ENCODE results near the gene TGFA.

The TGFA gene

DNA sequence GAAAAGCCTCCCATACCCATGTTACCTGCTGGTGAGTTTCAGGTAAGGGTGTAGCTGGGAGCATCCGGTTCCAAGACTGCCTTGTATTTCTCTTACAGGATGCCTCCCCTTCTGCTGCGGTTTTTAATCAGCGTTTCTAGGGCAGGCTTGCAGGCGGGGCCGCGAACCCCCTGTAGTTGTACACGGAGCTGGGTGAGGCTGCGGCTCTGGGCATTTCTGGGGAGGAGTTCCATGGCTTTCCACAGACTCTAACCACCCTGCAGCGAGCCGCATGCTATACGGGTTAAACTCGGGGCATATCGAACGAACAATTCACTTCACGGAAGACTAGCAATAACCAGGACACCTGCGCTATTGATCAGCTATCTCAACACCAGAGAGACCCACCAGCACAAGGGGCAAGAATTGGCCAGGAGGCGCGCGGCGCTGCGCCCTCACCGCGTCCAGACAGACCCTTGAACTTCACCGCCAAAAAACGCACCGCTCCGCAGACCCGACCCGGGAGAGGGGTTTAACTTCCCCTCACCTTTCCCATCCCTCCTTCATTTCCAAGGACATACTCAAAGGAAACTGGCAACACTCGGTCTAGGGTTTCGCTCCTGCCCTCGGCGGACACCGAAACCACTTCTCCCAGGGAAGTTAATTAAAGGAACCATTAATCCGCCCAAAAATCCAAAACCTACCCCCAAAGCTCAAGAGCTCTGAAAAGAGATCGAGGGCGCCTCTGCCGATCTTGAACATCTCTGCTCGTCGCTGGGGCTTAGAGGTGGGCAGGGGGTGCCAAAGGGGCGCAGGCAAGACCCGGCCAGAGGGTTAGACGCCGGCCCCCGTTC lies 909 bp downstream of the TGFA start:
- peak; percentile 81 for DNase-seq (ENCODE audit: low spot score)

DNA sequence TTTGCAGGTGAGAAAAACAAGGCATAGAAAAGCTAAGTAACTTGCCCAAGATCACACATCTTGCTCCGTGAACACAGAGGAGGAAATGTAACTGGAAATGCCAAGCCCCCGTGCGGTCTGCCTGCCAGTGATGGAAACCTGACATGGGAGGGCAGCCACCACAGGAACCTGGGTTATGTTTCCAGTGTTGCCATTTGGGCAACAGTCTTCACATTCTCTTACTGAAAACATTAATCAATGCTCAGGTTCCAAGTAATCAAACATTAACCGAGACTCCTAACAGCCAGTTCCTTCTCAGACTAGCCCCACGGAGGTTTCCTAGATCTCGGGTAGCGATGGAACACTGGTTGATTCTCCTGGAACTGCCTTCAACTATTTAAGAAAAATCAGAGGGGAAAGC lies 2.5 kb downstream of the TGFA start:
- DNase-seq (ENCODE audit: low spot score): no peak

DNA sequence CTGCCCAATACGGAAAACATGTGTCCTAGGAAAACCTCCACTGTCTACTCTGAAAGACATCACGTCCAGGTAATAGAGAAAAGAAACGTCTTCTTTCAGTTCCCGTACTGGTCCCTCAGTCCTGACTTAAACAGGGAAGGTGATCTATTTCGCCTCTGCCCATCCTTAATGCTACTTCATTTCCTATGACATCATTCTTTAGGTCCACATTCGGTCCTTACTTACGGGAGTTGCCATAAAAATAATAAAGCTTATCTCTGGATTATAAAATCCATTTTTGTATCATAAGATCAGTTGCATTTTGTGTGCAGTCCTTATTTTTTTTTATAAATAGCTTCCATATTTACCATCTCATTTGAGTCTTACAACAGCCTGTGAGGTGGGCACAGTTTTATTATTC lies 3.7 kb downstream of the TGFA start:
- no peak for DNase-seq (ENCODE audit: low spot score)

DNA sequence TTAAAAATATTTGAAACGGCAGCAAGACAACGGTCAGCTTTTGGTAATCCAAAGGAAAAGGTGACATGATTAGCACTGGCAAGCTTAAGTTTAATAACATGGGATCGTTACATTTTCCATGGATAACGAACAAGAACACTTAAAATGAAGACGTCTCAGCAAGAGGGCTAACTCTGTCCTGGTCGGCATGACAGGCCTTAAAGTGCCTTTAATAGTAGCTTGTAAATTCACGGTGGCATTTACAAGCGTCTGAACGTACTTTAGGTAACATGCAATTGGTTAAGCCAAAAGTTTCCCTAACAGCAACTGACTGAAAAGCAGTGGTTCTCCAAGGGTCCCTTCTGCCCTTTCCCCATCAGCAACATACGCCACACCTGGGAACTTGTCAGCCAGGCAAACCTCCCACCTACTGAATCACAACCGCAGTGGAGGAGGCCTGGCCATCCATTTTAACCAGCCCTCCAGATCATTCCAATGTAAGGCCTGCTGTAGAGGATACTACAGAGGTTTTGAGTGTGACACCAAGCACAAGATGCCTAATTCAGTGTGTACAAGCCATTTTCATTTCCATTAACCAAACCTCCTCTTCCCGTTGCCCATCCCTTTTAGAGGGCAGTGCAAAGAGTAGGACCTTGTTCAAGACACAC lies 4.4 kb downstream of the TGFA start:
- no peak for DNase-seq (ENCODE audit: low spot score)

DNA sequence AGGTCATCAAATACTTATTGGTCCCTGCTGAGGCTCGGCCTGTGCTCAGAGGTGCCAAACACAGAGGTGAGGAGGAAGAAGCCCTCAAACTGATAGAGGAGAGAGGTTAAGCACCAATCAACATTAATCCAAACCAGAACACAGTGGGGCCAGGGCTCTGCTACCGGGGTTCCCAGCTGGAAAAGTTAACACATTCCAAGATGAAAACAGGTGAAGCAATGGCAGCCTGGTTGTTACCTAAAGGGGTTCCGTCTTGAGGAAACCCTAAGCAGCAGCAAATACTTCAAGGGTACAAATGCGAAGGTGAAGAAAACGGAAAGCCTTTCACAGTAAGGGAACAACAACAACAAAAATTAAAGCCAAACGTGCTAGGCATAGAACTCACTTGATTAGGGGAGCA lies 5.4 kb downstream of the TGFA start:
- DNase-seq (ENCODE audit: low spot score): no peak

DNA sequence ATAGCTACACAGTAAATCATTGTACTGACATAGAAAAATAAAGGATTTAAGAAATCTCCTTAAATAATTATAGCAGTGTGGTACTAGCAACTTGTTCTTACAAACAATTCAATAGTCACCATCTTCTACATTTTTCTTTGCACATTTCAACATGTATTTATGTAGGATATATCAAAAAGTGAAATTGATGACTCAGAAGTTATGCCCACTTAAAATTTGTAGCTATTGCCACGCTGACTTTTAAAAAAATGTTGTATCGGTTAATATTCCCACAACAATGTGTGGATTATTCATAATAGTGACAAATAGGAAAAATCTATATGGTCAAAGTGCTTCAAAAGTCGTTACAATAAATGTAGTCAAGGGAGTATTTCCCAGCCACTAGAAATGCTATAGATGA lies 6.7 kb downstream of the TGFA start:
- DNase-seq (ENCODE audit: low spot score): no peak

DNA sequence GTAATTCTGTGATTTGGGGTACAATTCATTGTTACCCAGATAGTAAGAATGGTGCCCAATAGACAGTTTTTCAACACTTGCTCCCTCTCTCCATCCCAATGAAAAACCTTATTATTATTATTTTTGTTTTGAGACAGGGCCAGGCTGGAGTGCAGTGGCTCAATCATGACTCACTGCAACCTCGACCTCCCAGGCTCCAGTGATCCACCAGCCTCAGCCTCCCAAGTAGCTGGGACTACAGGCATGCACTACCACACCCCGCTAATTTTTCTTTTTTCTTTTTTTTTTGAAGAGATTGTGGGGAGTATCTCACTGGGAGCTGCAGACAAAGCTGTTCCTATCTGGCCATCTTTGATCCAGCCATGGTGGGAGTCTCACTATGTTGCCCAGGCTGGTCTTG lies 7.2 kb downstream of the TGFA start:
- no peak for DNase-seq (ENCODE audit: low spot score)

DNA sequence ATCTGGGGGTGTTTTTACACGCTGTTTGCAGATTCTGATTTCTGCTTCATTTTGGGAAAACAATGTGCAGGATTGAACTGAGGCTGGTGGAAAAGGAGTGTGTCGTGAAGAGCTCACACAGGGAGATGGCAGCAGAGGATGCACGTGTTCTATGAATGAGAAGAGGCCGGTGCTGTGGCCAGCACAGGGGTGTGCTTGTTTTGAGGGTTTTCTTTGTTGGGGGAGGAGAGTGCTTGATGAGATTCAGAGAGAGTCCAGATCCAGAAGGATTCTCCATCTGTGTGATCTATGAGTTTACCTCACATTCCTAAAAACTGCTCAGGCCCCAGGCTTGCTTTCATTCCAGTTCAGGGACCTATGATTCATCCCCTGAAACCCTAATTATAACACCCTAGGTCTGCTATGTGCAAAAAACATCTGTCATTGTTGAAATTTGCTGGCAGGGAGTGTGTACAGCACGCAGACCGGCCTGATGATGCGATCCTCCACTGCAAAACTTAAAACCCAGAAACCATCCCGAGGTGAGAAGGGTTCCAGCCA lies 12.1 kb downstream of the TGFA start:
- DNase-seq (ENCODE audit: low spot score): peak; percentile 77

DNA sequence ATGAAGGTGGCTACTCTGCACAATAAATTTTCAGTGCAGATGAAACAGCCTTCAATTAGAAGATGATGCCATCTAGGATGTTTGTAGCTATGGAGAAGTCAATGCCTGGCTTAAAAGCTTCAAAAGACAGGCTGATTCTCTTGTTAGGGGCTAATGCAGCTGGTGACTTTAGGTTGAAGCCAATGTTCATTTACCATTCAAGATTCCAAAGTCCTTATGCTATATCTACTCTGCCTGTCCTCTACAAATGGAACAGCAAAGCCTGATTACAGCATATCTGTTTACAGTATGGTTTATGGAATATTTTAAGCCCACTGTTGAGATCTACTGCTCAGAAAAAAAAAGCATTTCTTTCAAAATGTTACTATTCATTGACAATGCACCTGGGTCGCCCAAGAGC lies 15.8 kb downstream of the TGFA start:
- no peak for DNase-seq (ENCODE audit: low spot score)

DNA sequence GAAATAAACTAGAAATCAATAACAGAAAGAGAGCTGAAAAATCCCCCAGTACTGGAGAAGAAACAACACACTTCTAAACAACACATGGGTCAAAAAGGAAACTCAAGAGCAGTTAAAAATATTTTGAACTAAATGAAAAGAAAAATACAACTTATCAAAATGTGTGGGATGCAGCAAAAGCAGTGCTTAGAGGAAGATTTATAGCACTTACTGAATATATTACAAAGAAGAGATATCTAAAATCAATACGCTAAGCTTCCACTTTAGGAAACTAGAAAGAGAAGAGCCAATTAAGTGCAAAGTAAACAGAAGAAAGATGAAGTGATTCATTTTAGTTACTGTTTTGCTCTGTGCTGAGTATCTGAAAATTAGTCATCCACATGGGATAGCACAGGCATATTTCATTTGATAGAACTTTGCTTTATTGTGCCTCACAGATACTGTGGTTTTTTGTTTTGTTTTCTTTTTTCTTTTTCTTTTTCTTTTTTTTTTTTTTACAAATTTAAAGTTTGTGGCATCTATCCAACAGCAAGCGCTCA lies 17.0 kb downstream of the TGFA start:
- no peak for DNase-seq (ENCODE audit: low spot score)

DNA sequence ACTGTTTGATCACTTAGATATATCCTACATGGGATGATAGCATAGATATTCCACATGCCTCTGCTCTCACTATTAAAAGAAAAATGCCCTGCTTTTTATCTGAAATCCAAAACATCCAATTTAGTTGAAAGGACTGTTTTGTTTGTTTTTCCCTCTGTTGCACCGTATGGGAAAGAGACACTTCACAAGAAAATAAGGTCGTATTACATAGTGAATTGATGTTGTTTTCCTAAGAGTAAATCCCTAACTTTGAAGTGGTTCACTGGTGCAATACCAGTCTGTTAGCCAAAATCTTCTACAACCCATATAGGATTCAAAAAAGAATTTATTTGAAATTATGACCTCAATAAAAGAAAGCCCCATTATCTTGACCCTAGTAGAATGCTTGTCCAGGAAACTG lies 18.1 kb downstream of the TGFA start:
- DNase-seq (ENCODE audit: low spot score): peak; percentile 34

DNA sequence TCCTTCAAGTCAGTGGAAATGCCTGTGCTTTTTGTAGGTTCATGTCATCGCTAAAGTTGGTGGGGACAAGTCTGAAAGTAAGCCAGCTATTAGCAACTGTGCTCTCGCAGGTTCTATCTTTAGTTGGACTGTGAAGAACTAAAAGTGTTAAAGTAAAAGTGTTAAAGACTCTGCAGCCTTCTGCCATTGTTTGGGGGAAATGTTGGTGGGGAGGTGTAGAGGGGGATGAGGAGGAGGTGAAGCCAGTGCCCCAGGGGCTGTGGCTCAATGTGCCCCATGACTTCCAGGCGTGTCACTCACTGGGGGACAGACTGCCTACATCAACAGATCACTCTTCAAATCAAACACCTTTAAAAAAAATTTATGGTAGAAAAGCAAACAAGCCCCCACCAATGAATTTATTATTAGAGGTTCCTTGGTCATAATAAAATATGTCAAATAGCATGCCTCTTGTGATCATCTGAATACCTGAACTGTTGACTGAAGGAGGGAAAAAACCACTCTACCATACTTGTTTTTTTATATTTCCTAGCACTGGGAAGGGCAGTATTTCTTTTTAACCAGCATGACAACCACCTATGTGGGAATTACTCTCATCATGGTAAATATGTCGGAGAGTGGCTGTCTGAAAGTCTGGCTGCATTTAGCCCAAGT lies 19.3 kb downstream of the TGFA start:
- no peak for DNase-seq (ENCODE audit: low spot score)

DNA sequence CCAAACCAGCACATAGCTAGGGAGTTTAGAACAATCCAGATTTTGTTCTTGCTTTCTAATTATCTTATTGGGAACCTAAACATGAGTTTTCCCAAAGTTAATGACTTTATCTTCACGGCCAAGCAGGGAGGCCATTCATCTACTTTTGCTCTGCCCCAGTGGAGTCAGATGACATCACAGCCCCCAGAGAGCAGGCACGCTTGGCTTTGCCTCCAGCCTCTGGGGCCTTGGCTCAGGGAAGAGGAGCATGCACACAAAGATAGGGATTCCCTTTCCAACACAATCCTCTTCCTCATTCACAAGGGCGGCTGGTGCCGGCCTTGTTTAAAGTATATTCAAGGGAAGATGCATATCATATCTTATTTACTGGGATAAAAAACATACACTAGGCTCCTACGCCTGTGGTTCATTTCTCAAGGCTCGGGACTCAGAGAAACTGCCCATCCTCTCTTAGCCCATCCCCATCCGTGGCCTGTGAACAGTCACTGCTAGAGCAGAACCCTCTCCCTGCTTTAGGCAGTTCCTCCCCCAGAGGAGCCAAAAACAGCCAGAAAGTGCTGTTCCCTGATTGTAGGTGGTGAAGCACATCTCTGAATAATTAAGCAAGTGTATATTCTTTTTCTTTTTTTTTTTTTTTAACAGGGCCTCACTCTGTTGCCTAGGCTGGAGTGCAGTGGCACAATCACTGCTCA lies 21.2 kb downstream of the TGFA start:
- DNase-seq (ENCODE audit: low spot score): no peak

DNA sequence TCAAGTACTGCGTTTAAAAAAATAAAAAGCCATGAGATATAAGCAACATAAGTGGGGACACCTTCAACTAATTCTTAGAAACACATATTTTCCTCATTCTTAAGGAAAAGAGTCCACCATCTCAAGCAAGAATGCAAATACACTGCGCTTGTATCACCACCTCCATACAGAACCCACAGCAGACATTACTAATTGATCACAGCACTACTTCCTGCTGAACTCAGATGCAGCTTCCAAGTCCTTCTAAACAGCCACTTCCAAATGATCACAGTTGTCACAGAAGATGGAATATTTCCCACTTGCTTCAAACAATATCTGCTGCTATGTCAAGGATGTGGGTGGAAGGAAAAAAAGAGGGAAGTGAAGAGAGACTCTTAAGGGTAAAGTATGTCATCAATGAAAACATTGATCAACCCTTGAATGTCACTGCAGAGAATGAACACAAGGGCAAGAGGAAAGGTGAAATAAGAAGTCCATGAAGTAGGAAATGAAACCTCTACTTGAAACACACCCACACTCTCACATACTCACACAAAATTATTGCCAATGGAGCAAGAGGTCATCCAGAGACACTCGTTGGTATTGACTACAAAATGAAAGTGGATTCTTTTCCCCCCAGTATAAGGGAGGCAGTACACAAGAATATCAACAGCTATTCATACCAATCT lies 22.1 kb downstream of the TGFA start:
- DNase-seq (ENCODE audit: low spot score): no peak

DNA sequence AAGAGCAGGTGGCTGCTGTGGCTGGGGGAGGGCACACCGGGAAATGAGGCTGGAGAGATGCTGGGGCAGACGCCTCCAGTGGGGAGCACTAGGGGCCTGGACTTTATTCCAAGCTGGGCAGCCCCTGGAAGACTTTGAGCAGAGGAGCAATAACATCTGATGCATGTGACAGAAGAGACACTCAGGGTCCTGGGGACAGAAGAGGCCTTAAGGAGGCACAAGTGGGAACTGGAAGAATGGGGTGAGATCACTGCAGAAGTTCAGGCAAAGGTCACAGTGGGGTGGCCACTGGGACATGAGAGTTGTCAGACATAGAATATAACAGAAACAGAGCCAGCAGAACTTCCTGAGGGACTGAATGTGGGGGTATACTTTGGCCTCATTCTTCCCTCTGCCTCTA lies 24.0 kb downstream of the TGFA start:
- DNase-seq (ENCODE audit: low spot score): no peak

DNA sequence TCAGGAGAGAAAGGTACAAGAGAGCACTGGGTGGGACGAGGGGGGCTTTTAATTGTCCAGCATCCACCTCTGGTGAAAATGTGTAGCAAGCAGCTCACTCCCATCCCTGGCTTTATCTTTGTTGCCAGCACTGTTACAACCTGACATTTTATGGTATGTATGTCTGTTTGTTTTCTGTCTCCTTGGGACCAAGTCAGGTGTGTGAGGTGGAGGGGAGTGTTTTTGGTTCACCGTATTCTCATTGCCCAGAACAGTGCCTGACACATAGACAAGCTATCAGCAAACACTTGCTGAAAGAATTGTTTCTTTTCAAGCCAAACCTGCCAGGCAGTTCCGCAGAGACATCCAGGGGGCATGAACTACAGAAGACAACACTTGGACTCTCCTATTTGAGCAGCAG lies 24.7 kb downstream of the TGFA start:
- no peak for DNase-seq (ENCODE audit: low spot score)

DNA sequence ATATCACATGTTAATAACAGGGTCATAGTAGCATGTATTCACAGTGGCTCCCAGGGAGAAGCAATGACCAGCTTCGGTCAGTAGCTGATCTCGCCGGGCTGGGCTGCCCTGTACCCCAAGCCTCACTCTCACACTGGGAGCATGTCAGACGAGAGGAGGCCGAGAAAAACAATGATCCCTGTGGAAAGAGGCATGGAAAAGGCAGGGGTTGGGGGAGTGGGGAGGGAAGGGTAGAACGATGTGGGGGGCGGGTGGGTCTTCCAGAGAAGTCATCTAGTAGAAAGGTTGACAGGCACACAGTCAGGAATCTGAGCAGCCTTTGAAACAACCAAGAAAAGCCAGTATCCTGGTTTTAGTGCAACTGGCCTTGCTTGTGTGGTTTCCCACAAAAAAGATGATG lies 25.4 kb downstream of the TGFA start:
- no peak for DNase-seq (ENCODE audit: low spot score)

DNA sequence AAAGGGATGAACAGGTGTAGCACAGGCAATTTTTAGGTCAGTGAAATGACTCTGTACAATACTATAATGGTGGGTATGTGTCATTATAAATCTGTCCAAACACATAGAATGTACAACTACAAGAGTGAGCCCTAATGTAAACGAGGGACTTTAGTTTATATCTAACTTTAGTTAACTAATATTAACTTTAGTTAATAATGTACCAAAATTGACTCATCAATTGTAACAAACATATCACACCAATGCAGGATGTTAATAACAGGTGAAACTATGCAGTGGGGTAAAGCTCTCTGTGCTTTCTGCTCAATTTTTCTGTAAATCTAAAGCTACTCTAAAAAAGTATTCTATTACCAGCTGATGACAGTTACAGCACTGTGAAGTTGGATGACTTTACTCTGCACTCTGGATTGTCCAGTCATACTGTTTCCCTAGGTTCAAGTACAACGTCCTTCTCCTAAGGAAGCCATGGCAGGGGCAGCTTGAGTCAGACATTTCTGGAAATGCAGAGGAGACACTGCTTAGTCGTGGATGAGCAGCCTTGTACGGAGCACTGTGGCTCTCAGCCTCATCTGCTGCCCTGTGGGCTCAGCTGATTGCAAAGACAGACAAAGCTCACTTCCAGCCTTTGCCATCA lies 26.1 kb downstream of the TGFA start:
- no peak for DNase-seq (ENCODE audit: low spot score)

DNA sequence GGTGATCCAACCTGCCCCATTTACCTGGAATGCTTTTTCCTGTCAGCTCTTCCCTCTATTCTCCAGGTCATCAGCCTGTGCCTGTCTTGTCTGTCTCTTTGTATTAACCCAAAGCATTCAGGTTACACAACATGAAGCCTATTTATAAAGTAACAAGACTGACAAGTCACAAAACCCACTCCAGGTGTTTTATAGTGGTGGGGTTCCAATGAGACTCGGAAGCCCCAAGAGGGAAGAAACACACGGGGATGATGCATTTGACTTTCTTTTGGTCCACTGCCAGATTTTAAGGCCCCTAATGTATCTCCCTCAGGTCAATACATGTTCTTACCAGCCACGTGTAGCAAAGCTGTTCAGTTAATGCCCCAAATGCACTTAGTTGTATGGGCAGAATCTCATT lies 27.5 kb downstream of the TGFA start:
- no peak for DNase-seq (ENCODE audit: low spot score)

DNA sequence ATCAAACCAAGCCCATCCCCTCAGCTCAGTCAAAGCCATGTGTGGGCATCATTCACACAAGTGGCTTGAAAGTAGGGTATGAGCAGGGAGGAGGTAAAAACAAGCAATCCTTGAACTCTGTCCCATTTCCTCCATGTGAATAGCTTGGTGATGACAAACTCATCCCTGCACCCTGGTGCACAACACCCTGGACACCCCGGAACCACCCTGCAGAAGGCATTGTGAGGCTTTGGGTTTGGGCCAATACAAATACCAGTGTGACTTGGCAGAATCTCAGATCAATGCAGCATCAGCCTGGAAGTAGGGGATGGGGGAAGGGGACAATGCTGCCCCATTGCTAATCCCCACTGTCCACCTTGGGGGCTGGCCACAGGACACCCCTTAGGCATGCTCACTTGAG lies 28.6 kb downstream of the TGFA start:
- peak; percentile 45 for DNase-seq (ENCODE audit: low spot score)

Data from SW480 (cell line).